Breast epithelium (tissue), 3 donors: ENCODE measurements around the gene FEM1B.

Experiments used
- POLR2AphosphoS5 ChIP-seq, 3 donors: sonication (generic); formaldehyde crosslinking; IDR thresholded peaks; one replicate each; pipeline ENCODE4 v1.6.1; 2017; ENCODE audit warnings: antibody characterized with exemption in 3 of 3
- TF ChIP-seq, protein P1 (sequence below), 3 donors: fragments of 450-650 bp; IDR thresholded peaks; one replicate each; pipeline ENCODE4 v1.5.1; 2016 to 2017; ENCODE audit warnings: antibody characterized with exemption in 3 of 3, mild to moderate bottlenecking in 3 of 3, moderate library complexity in 3 of 3

DNA sequence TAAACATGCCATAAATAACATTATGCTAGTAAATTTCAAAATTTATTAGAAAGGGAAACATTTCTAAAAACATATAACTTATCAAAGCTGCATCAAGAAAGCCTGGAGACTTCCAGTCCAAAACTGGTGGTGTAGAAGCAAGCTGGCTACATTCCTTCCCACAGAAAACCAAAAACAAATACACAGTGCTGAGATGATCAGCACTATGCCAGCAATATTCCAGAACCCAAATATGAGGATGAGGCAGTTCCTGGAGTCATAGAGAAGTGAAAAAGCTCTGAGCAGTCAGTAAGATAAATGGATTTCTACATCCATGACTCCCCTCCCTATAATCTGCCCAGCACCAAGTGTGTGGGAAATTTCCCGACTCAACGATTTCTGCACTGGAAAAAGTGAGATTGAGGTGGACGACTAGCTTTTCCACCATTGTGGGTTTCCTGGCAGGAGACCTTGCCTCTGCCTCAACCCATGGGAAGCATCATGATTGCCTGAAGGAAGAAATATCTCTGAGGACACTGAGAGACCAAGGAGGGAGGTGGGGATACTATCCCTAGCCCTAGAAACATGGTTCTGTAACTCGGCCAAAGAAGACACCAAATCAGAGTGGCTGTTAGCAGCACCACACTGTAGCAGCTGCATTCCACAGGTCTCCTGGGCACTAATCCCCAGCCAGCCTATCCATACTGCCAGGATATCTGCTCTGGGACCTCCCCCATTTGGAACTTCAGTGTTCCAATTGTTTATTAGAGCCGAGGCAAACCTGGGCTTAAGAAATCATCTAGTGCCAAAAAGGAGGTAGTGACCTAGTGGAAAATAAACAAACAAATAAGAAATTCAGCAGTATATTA, 36.2 kb upstream of the FEM1B start:
- TF ChIP-seq, protein P1, sequence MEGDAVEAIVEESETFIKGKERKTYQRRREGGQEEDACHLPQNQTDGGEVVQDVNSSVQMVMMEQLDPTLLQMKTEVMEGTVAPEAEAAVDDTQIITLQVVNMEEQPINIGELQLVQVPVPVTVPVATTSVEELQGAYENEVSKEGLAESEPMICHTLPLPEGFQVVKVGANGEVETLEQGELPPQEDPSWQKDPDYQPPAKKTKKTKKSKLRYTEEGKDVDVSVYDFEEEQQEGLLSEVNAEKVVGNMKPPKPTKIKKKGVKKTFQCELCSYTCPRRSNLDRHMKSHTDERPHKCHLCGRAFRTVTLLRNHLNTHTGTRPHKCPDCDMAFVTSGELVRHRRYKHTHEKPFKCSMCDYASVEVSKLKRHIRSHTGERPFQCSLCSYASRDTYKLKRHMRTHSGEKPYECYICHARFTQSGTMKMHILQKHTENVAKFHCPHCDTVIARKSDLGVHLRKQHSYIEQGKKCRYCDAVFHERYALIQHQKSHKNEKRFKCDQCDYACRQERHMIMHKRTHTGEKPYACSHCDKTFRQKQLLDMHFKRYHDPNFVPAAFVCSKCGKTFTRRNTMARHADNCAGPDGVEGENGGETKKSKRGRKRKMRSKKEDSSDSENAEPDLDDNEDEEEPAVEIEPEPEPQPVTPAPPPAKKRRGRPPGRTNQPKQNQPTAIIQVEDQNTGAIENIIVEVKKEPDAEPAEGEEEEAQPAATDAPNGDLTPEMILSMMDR (IDR thresholded peaks at IDR 0.05): no peak
- no peak for TF ChIP-seq POLR2AphosphoS5 (IDR thresholded peaks at IDR 0.05)
